Ovary (tissue), 10 donors: ENCODE data around the gene PRDX5. TPM values are rescaled to one million over a fixed set of nuclear protein-coding genes. Genes with fewer than 3 reads are reported as not detected.

Source experiments
- DNase-seq, 5 donors: peaks; one replicate each; pipeline ENCODE4 v3.0.0-alpha.2; 2019 to 2020
- H3K27ac ChIP-seq, 2 donors: fragments of 200-600 bp; one replicate each; pipeline versions ENCODE4 v1.5.1 to v1.8.0; 2019 to 2022
- H3K27me3 ChIP-seq: fragments of 200-600 bp; one replicate; pipeline ENCODE4 v1.8.0; 2022
- H3K36me3 ChIP-seq: fragments of 200-600 bp; sonication (generic); one replicate; pipeline ENCODE4 v1.5.1; 2019
- H3K4me1 ChIP-seq: one replicate; pipeline ENCODE4 v1.8.1; 2013; ENCODE audit warnings: mild to moderate bottlenecking, moderate library complexity; ENCODE audit not compliant: insufficient read depth
- H3K4me3 ChIP-seq: fragments of 200-600 bp; sonication (generic); one replicate; pipeline ENCODE4 v1.5.1; 2017
- H3K9me3 ChIP-seq, 2 donors: fragments of 200-600 bp in 1 of 2; sonication (generic) in 1 of 2; one replicate each; pipeline versions ENCODE4 v1.5.1 to v1.8.1; 2013 to 2019; ENCODE audit warnings: mild to moderate bottlenecking in 1 of 2, moderate library complexity in 1 of 2
- EP300 ChIP-seq: sonication (generic); formaldehyde crosslinking; IDR thresholded peaks from one replicate; pipeline ENCODE4 v1.6.1; 2017; ENCODE audit warnings: antibody characterized with exemption
- POLR2A ChIP-seq: fragments of 450-650 bp; IDR thresholded peaks from one replicate; pipeline ENCODE4 v1.6.1; 2017; ENCODE audit warnings: antibody characterized with exemption, mild to moderate bottlenecking, moderate library complexity
- WGBS, 3 donors: extraction: QIAGEN DNeasy Blood & Tissue Kit in 1 of 3; methylation state at CpG; one replicate each; pipeline versions ENCODE4 v1.1.5 to v1.1.7; 2013 to 2017; 5-methylcytosine and 5-hydroxymethylcytosine counted together
- intact Hi-C, 4 donors: fragments of 100-400 bp; cut with DNase I; formaldehyde crosslinking; loops; one replicate each; pipeline versions ENCODE4 v1.11.0 to v1.15.1; 2022 to 2023
- long read RNA-seq, 3 donors: library from polyadenylated mRNA in 2 of 3; unstranded in 2 of 3; transcript quantifications; one replicate each; pipeline ENCODE4 v2.0.0 and lab custom pipeline, GENCODE V29; 2021 to 2026
- polyA plus RNA-seq, 2 donors: library from polyadenylated mRNA; stranded (reverse); fragments of 200-250 nt in 1 of 2; fragments of 350-450 nt in 1 of 2; fragmentation: Illumina TruSeq in 1 of 2; extraction: RNeasy Lipid Tissue Mini Kit (QIAGEN cat#74804) in 1 of 2; gene quantifications; one replicate each; pipeline ENCODE4 v1.2.3, GENCODE V29; 2013 to 2014
- total RNA-seq, 7 donors: library from RNA; depleted of rRNA in 2 of 7; stranded (reverse); fragments of >200 nt in 2 of 7; fragmentation: NEBNext Ultra II Directional in 3 of 7; extraction: Animal tissue kit (Norgen Biotek cat#: 25700) in 3 of 7; gene quantifications; one replicate each; pipeline versions ENCODE4 v1.1.0 to v1.2.4, GENCODE V29; 2016 to 2023
- TF ChIP-seq, protein P1 (sequence below), 3 donors: fragments of 450-650 bp in 2 of 3; fragments of 200-600 bp in 1 of 3; IDR thresholded peaks; one replicate each; pipeline versions ENCODE4 v1.5.1 to v1.8.0; 2016 to 2022; ENCODE audit warnings: antibody characterized with exemption in 3 of 3, mild to moderate bottlenecking in 1 of 3
- donor health status: DM: no; HTN: no; CAD: no; lungs with moderate emphysema.
- donor health status: DM: no; HTN: no; CAD: no.
- donor health status: Bipolar disorder and iron deficiency.
- donor health status: DM: yes; HTN: yes; CAD: no.
- donor health status: DM: no; HTN: no; CAD: no.
- donor health status: DM: yes; HTN: yes; CAD: no.

The PRDX5 gene
- total RNA-seq, result 100 to 1,000 TPM; 160 to 400 (median 192) TPM
- polyA plus RNA-seq, result 100 to 1,000 TPM; 272 to 334 TPM
- long read RNA-seq, donor 1, transcript PRDX5-201 (6 exons, 893 nt), result major isoform, 198 of 229 reads
- long read RNA-seq, donor 1, partial matches to known transcripts, result 6 of 229 reads
- long read RNA-seq, donor 1, other reads (novel, unspliced or antisense), result 23 of 229 reads
- long read RNA-seq, donor 2, transcript PRDX5-201 (6 exons, 893 nt), result major isoform, 165 of 266 reads
- long read RNA-seq, donor 2, transcript PRDX5-202 (4 exons, 463 nt), result minor isoform, 8 of 266 reads
- long read RNA-seq, donor 2, transcript PRDX5-203 (5 exons, 596 nt), result minor isoform, 8 of 266 reads
- long read RNA-seq, donor 2, partial matches to known transcripts, result 85 of 266 reads
- long read RNA-seq, donor 2, other reads (novel, unspliced or antisense), result 0 of 266 reads
- long read RNA-seq, donor 3, transcript PRDX5-201 (6 exons, 893 nt), result major isoform, 195 of 225 reads
- long read RNA-seq, donor 3, partial matches to known transcripts, result 5 of 225 reads
- long read RNA-seq, donor 3, other reads (novel, unspliced or antisense), result 17 of 225 reads

- Histone ChIP-seq H3K27ac (peak within 1 kb of the TSS; percentile 81 to 99), H3K27me3 (no peaks in the 10 kb centered on the region), H3K4me3 (peak within 1 kb of the TSS; percentile 65), H3K36me3 (no peaks in the 10 kb centered on the region), H3K4me1 (peaks cover 9% of the 10 kb centered on the region), H3K9me3 (no peaks in the 10 kb centered on the region)
- TF ChIP-seq POLR2A, result peak; percentile 93
- no peak for TF ChIP-seq EP300
- TF ChIP-seq, protein P1, sequence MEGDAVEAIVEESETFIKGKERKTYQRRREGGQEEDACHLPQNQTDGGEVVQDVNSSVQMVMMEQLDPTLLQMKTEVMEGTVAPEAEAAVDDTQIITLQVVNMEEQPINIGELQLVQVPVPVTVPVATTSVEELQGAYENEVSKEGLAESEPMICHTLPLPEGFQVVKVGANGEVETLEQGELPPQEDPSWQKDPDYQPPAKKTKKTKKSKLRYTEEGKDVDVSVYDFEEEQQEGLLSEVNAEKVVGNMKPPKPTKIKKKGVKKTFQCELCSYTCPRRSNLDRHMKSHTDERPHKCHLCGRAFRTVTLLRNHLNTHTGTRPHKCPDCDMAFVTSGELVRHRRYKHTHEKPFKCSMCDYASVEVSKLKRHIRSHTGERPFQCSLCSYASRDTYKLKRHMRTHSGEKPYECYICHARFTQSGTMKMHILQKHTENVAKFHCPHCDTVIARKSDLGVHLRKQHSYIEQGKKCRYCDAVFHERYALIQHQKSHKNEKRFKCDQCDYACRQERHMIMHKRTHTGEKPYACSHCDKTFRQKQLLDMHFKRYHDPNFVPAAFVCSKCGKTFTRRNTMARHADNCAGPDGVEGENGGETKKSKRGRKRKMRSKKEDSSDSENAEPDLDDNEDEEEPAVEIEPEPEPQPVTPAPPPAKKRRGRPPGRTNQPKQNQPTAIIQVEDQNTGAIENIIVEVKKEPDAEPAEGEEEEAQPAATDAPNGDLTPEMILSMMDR (IDR thresholded peaks at IDR 0.05), result peak; percentile 11 to 72 (median 65)
- peak; percentile 94 to 96 (median 95) for DNase-seq
- 0% methylated on average over 57 to 61 of the region's 61 CpGs for WGBS, 3 donors
- intact Hi-C loops, result loop anchor here in 1 of 4 donors (5.0 kb wide), 1 partner anchor 39 kb away; the partner anchor contains the start of gene RPS6KA4
Observed at GRCh38 chr11:64317961-64318765, at the start of gene PRDX5. Gene PRDX5 (plus strand): TSS chr11:64318121. CDS start chr11:64318216, 95 bp downstream.

GRCh38 chr11:64268893-64269539 lies 48.9 kb upstream of the PRDX5 start:
- 0% methylated on average over 28 to 34 of the region's 34 CpGs for WGBS, 3 donors
- Histone ChIP-seq H3K27me3 (no peaks in the 10 kb centered on the region), H3K4me1 (peaks cover 9% of the 10 kb centered on the region), H3K9me3 (no peaks in the 10 kb centered on the region), H3K4me3 (peak overlapping the region; percentile 75), H3K36me3 (no peaks in the 10 kb centered on the region), H3K27ac (peak overlapping the region; percentile 69 to 90)
- TF ChIP-seq POLR2A, result no peak
- TF ChIP-seq, protein P1 (IDR thresholded peaks at IDR 0.05), result no peak
- TF ChIP-seq EP300, result no peak
- intact Hi-C loops, result loop anchor here in 2 of 4 donors (10.0 kb wide), 1 partner anchor 64 kb away; the partner anchor contains the start of gene FERMT3 (in 2 of the 2)
- DNase-seq, result peak in 4 of 5 donors; percentile 68 to 83 (median 75)

DNA sequence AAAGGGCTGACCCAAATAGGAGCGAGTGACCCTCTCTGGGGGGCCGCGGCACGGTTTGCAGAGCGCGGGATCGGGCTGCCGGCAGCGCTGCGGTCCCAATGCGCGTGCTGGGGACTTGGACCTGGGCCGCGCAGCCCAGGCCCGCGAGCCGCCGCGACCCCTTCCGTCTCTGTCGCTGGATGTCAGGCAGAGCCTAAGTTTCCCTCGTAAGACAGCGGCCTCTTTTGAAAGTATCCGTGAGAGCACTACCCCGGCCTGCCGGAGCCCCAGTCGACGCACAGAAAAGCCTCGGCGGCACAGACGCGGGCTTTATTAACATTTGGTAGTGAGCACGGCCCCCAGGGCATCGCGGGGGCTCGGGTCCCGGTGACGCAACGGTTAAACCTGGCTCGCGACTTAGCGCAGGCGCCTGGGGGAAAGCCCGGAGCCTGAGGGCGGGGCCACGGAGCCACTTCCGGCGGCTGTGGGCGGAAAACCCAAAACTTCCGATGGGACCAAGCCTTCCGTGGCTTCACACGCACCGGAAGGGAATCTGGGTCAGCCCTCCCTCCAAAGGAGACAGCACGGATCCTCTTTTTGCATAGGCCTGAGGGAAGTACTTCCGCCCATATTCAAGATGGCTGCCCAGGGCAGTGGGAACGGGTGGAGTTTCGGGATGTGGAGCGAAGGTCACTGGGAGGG lies 48.2 kb upstream of the PRDX5 start:
- H3K4me1 ChIP-seq, result peaks cover 9% of the 10 kb centered on the region
- peak; percentile 15 for TF ChIP-seq POLR2A
- TF ChIP-seq, protein P1 (IDR thresholded peaks at IDR 0.05), result peak in 1 of 3 donors; percentile 29
- TF ChIP-seq EP300, result peak; percentile 54
- H3K27me3 ChIP-seq, result no peaks in the 10 kb centered on the region
- intact Hi-C loops, result loop anchor here in 3 of 4 donors (1.0 to 10.0 kb wide), 3 partner anchors 15 to 65 kb away; partner anchors contain the start of genes FERMT3 (in 2 of the 3), BAD (in 1 of the 3), FKBP2 (in 1 of the 3) and GPR137 (in 1 of the 3)
- no peaks in the 10 kb centered on the region for H3K9me3 ChIP-seq
- DNase-seq, result peak; percentile 97 to 99 (median 98)
- 0 to 1% (median 0%) methylated on average over 15 to 58 of the region's 58 CpGs for whole genome bisulfite sequencing, 3 donors
- H3K36me3 ChIP-seq, result no peaks in the 10 kb centered on the region
- peak overlapping the region; percentile 79 for H3K4me3 ChIP-seq
- peak overlapping the region; percentile 69 to 90 for H3K27ac ChIP-seq
